IMR-90 (cell line): ENCODE measurements around the gene PLXNB3. TPM values are rescaled to one million over a fixed set of nuclear protein-coding genes. Genes with fewer than 3 reads are reported as not detected.

Experiments
- FOS ChIP-seq: fragments of 150-350 bp; IDR thresholded peaks from 2 replicates; pipeline ENCODE4 v1.6.1; 2016; ENCODE audit warnings: low read depth, low read length
- MXI1 ChIP-seq: IDR thresholded peaks from 2 replicates; pipeline ENCODE4 v1.6.1; 2012; ENCODE audit warnings: low read depth, mild to moderate bottlenecking, low read length, moderate library complexity, borderline replicate concordance
- POLR2A ChIP-seq: IDR thresholded peaks from 2 replicates; pipeline ENCODE4 v1.6.1; 2012; ENCODE audit warnings: mild to moderate bottlenecking, low read depth, low read length
- polyA plus RNA-seq, 3 experiments: library from polyadenylated mRNA; depleted of rRNA; stranded (reverse); fragments of >200 nt; gene quantifications; 2 replicates each; pipeline ENCODE4 v1.2.3, GENCODE V29; 2012; ENCODE audit warnings: low replicate concordance in 1 of 3
- total RNA-seq: library from RNA; depleted of rRNA; stranded (reverse); fragments of >200 nt; gene quantifications from 2 replicates; pipeline ENCODE4 v1.2.3, GENCODE V29; 2012

Gene PLXNB3
- total and polyA plus RNA-seq, 2 of the 4 experiments (the other 2 are of a cell fraction) = 0.36 to 22.3 TPM

- TF ChIP-seq POLR2A = no peak
- 0 out of 2 replicates have a peak, but pooled peaks have one; percentile 7 for TF ChIP-seq MXI1
- TF ChIP-seq FOS = no peak
These were observed 40.4 kb upstream of the PLXNB3 start (continued) for GRCh38 chrX:153723351-153724251.
